Esophagus muscularis mucosa (tissue), 3 donors: Measurements from ENCODE around the gene TTC9.

Source experiments
- POLR2A ChIP-seq: fragments of 450-650 bp; IDR thresholded peaks from one replicate; pipeline ENCODE4 v1.6.1; 2017; ENCODE audit warnings: antibody characterized with exemption, moderate library complexity, mild to moderate bottlenecking, low read depth
- TF ChIP-seq, protein P1 (sequence below), 3 experiments: fragments of 200-600 bp in 2 of 3; fragments of 450-650 bp in 1 of 3; sonication (generic) in 2 of 3; IDR thresholded peaks; one replicate each; pipeline ENCODE4 v1.5.1; 2017 to 2019; ENCODE audit warnings: antibody characterized with exemption in 3 of 3, mild to moderate bottlenecking in 2 of 3, moderate library complexity in 1 of 3

- TF ChIP-seq, protein P1, sequence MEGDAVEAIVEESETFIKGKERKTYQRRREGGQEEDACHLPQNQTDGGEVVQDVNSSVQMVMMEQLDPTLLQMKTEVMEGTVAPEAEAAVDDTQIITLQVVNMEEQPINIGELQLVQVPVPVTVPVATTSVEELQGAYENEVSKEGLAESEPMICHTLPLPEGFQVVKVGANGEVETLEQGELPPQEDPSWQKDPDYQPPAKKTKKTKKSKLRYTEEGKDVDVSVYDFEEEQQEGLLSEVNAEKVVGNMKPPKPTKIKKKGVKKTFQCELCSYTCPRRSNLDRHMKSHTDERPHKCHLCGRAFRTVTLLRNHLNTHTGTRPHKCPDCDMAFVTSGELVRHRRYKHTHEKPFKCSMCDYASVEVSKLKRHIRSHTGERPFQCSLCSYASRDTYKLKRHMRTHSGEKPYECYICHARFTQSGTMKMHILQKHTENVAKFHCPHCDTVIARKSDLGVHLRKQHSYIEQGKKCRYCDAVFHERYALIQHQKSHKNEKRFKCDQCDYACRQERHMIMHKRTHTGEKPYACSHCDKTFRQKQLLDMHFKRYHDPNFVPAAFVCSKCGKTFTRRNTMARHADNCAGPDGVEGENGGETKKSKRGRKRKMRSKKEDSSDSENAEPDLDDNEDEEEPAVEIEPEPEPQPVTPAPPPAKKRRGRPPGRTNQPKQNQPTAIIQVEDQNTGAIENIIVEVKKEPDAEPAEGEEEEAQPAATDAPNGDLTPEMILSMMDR (IDR thresholded peaks at IDR 0.05): no peak
- TF ChIP-seq POLR2A: no peak
Observed at GRCh38 chr14:70631948-70632347, 9.8 kb upstream of the TTC9 start.
